Left lung (tissue), 10 donors: ENCODE data around the gene PCDHGB3. TPM values are rescaled to one million over a fixed set of nuclear protein-coding genes. Genes with fewer than 3 reads are reported as not detected.
"Not testable (repeated sequence)": the region's sequence is repeated elsewhere in the genome, so short reads cannot be mapped to it uniquely, and the experiment has no call there.

ENCODE experiments used
- ATAC-seq: fragments of 200-7000 bp; cut with Tn5 transposase; one replicate; pipeline ENCODE4 v1.9.1; 2020; ENCODE audit warnings: moderate library complexity
- DNase-seq, 4 donors: peaks; one replicate each; pipeline ENCODE4 v3.0.0-alpha.2; 2013 to 2020
- H3K27ac ChIP-seq, 2 donors: fragments of 200-600 bp; sonication (generic) in 1 of 2; one replicate each; pipeline versions ENCODE4 v1.5.0 to v1.8.0; 2020 to 2021
- H3K27me3 ChIP-seq, 2 donors: fragments of 200-600 bp; sonication (generic) in 1 of 2; one replicate each; pipeline versions ENCODE4 v1.5.0 to v1.8.0; 2020 to 2021
- H3K36me3 ChIP-seq, 2 donors: fragments of 200-600 bp; sonication (generic) in 1 of 2; one replicate each; pipeline versions ENCODE4 v1.5.0 to v1.8.0; 2020 to 2021
- H3K4me1 ChIP-seq, 2 donors: fragments of 200-600 bp; one replicate each; pipeline ENCODE4 v1.8.0; 2021
- H3K4me3 ChIP-seq, 2 donors: fragments of 200-600 bp; sonication (generic) in 1 of 2; one replicate each; pipeline versions ENCODE4 v1.5.0 to v1.8.0; 2020 to 2021; ENCODE audit warnings: mild to moderate bottlenecking in 1 of 2
- H3K9me3 ChIP-seq, 2 donors: fragments of 200-600 bp; sonication (generic) in 1 of 2; one replicate each; pipeline versions ENCODE4 v1.5.0 to v1.8.0; 2020 to 2021
- CTCF ChIP-seq, 2 donors: fragments of 200-600 bp; sonication (generic) in 1 of 2; IDR thresholded peaks; one replicate each; pipeline versions ENCODE4 v1.5.0 to v1.8.0; 2021; ENCODE audit warnings: antibody characterized with exemption in 2 of 2
- intact Hi-C, 2 donors: fragments of 100-400 bp; cut with DNase I; formaldehyde crosslinking; loops; one replicate each; pipeline versions ENCODE4 v1.11.2 to v1.14.2; 2022
- polyA plus RNA-seq, 6 donors: library from polyadenylated mRNA; unstranded; fragments of 120-200 nt; gene quantifications; one replicate each; pipeline ENCODE4 v1.2.1, GENCODE V29; 2013; ENCODE audit not compliant: insufficient read length in 6 of 6
- total RNA-seq, 2 donors: library from RNA; stranded (reverse); fragmentation: NEBNext Ultra II Directional; extraction: Animal tissue kit (Norgen Biotek cat#: 25700); gene quantifications; one replicate each; pipeline ENCODE4 v1.2.1, GENCODE V29; 2021
- donor health status: DM: no; HTN: yes; CAD: no.
- donor health status: DM: no; HTN: no; CAD: no.

Gene PCDHGB3
- total and polyA plus RNA-seq, 8 donors: 1.5 to 3.4 (median 2.7) TPM

GRCh38 chr5:141403387-141403786 lies 33.3 kb downstream of the PCDHGB3 start:
- no peak overlapping the region for H3K4me3 ChIP-seq
- DNase-seq (no peak), ATAC-seq (no peak)
- peaks cover 3 to 79% of the 10 kb centered on the region in 2 donors for H3K9me3 ChIP-seq
- no peaks in the 10 kb centered on the region for H3K4me1 ChIP-seq
- peaks cover 25 to 94% of the 10 kb centered on the region in 2 donors for H3K27me3 ChIP-seq
- no peak overlapping the region for H3K27ac ChIP-seq
- H3K36me3 ChIP-seq: peaks cover 0 to 7% of the 10 kb centered on the region in 2 donors
- intact Hi-C loops: no loop called here
- no peak for TF ChIP-seq CTCF (IDR thresholded peaks at IDR 0.05)

GRCh38 chr5:141407790-141408505 lies 37.9 kb downstream of the PCDHGB3 start, which contains the start of gene PCDHGB6:
Gene PCDHGB6 (plus strand): TSS chr5:141408021. CDS start chr5:141408203, 182 bp downstream.
- peak within 1 kb of the TSS; percentile 12 to 33 for H3K4me3 ChIP-seq
- peaks cover 0 to 70% of the 10 kb centered on the region in 2 donors for H3K9me3 ChIP-seq
- peak; percentile 96 for ATAC-seq
- peak in 2 of 4 donors; percentile 45 to 85 for DNase-seq
- H3K4me1 ChIP-seq, H3K36me3 ChIP-seq, H3K27ac ChIP-seq, intact Hi-C loops: not testable (repeated sequence)
- TF ChIP-seq CTCF (IDR thresholded peaks at IDR 0.05): peak; percentile 34 to 52
- H3K27me3 ChIP-seq: peaks cover 22 to 90% of the 10 kb centered on the region in 2 donors

- Histone ChIP-seq H3K9me3 (peaks cover 0 to 68% of the 10 kb centered on the region in 2 donors), H3K36me3 (no peaks in the 10 kb centered on the region), H3K27me3 (peaks cover 23 to 90% of the 10 kb centered on the region in 2 donors), H3K27ac (no peak overlapping the region), H3K4me3 (no peak overlapping the region), H3K4me1 (peaks cover 0 to 5% of the 10 kb centered on the region in 2 donors)
- ATAC-seq (no peak), DNase-seq (peak in 1 of 4 donors; percentile 63)
- intact Hi-C loops: loop anchor here in 1 of 2 donors (10.0 kb wide), 2 partner anchors 115 to 155 kb away; no protein-coding TSS in a partner anchor
- no peak for TF ChIP-seq CTCF (IDR thresholded peaks at IDR 0.05)
Observed at GRCh38 chr5:141409598-141410306, 39.7 kb downstream of the PCDHGB3 start.

GRCh38 chr5:141411575-141411974 lies 41.5 kb downstream of the PCDHGB3 start:
- Histone ChIP-seq H3K27ac (no peak overlapping the region), H3K27me3 (peaks cover 28 to 94% of the 10 kb centered on the region in 2 donors), H3K4me3 (no peak overlapping the region), H3K4me1 (peaks cover 0 to 5% of the 10 kb centered on the region in 2 donors), H3K36me3 (no peaks in the 10 kb centered on the region), H3K9me3 (peaks cover 0 to 62% of the 10 kb centered on the region in 2 donors)
- intact Hi-C loops: loop anchor here in 1 of 2 donors (10.0 kb wide), 2 partner anchors 113 to 153 kb away; no protein-coding TSS in a partner anchor
- no peak for TF ChIP-seq CTCF (IDR thresholded peaks at IDR 0.05)
- no peak for DNase-seq
- no peak for ATAC-seq
